GM18505 (cell line): ENCODE data around the gene TMEM200A.

Experiments used
- ATAC-seq: cut with Tn5 transposase; IDR thresholded peaks from one replicate; pipeline ENCODE4 v1.9.1; 2021; ENCODE audit not compliant: unreplicated experiment
- POLR2A ChIP-seq: IDR thresholded peaks from 4 replicates; pipeline ENCODE4 v1.6.1; 2011; ENCODE audit warnings: borderline replicate concordance; ENCODE audit not compliant: insufficient read depth, insufficient read length; ENCODE audit errors: extremely low read depth

TMEM200A gene

DNA sequence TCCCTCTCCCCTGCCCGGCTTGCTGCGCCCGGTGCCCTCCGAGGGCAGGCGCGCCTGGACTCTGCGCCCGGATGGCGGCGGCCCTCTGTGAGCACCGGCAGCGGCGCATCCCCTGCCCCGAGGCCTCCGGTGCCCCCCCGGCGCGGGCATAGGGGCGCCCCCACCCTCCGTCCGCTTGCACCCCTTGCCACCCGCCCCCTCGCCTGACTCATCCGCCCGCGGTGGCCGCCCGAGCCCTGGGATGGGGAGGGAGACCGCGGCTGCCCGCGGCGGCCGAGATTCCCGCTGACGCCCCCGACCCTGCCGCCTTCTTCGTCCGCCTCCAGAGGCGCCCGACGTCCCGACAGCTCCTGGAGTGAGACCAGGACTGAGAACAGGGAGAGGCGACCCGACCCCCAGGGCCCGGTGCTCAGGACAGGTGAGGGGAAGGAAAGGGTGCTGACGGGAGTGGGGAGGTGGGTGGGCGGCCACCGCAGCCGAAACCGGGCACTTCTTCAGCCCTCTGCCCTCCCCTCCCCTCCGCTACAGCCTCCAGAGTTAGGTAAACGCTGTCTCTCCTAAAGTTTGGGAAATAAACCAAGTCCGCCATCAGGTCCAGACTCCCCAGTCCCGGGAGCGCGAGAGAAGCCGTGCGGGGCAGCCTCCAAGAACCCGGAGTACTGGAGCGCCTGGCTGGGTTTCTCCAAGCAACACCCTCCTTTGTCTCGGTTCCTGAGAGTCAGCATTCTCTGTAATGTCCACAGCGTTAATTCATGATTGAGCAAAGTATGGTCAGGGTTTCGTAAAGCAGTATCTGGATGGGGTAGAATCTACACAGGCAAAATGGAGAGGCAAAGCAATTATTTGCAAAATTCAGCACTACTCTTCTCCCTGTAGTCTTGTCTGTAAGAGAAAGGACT, 539 bp downstream of the TMEM200A start:
- TF ChIP-seq POLR2A = no peak
- no peak for ATAC-seq

DNA sequence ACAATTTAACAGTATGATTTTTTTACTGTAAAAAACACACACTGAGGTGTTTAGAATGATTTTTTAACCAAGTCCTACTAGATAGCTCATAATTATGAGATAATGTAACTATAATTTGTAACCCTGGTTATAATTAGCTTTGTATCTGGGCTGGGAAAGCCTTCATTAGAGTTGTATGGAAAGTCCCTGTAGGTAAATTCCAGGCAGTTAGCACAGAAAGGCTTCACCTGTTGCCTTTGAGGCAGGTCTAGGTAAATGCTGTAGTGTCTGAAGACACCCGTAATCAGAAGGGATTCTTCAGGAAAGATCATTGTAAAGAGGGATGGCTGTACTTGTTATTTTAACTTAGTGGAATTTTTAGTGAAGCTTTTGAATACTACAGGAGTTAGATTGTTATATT, 1.9 kb downstream of the TMEM200A start:
- TF ChIP-seq POLR2A = no peak
- no peak for ATAC-seq

DNA sequence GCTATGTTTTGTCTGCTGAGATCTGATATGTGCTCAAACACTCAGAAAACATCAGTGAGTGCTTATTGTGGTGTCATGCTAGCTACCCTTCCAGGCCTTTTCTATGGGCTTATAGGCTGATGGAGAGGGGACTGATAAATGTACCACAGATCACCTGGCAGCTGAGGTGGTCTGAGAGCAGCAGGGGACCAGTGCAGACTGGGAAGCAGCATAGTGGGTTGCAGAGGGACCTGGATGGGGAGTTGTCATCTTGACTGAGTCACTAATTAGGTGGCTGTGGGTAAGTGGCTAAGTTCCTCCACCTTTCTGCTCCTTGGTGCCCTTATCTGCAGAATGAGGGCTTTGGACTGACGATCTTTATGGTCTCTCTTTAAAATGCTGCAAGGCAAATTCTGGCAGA, 2.8 kb downstream of the TMEM200A start:
- no peak for TF ChIP-seq POLR2A
- no peak for ATAC-seq

DNA sequence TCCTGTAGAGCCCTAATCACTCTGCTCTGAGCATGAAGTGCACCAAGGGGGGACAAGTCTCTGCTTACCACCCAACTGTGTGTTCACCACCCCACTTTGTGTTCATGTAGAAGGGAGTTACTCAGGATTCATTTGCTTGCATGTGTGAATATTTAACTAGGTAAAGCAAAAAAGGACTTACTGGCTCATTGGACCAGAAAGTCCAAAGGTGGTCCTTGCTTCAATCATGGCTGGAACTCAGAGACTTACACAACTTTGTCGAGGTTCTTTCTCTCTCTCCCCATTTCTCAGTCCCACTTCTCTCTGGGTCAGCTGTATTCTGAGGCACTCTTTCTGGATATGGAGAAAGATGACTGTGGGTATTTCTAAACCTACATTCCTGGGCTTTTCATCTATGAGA, 4.0 kb downstream of the TMEM200A start:
- no peak for ATAC-seq
- TF ChIP-seq POLR2A = no peak

DNA sequence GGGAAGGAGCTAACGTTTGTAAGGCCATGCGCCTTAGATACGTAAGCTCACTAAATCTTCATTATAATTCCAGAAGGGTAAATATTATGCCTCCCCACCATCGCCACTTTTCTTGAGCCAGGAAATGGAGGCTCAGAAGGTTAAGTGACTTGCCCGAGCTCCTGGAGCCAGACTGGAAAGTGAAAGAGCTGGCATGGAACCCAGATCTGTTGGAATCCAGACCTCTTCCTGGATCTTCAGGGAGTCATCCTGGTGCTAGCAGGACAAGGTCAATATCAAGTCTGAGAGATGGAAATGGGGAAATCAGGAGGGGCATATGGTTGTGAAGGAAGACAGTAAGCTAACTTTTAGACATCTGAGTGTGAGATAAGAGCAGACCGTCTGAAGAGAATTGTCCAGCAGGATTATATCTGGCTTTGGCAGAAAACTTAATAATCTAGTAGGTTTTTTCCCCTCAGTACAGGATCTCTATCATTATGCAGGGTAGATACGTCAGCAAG, 6.2 kb downstream of the TMEM200A start:
- TF ChIP-seq POLR2A = no peak
- ATAC-seq = no peak

DNA sequence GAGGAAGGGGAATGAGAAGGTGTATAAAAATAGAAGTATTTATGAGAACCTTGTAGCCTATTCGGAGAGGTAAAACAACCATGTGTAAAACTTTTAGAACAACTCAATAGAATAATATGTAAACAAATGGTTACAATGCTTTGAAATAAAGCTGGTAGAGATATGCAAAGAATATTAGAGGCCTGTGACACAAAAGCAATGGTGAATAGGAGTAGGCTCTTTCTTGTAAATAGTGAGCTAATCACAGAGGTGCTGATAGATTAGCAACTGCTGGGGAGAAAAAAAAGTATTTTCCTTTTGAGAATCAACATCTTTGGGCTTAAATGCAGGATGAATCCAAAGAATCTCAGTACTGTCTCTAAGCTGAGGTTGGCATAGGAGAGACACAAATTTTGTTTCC, 7.0 kb downstream of the TMEM200A start:
- TF ChIP-seq POLR2A = no peak
- no peak for ATAC-seq

DNA sequence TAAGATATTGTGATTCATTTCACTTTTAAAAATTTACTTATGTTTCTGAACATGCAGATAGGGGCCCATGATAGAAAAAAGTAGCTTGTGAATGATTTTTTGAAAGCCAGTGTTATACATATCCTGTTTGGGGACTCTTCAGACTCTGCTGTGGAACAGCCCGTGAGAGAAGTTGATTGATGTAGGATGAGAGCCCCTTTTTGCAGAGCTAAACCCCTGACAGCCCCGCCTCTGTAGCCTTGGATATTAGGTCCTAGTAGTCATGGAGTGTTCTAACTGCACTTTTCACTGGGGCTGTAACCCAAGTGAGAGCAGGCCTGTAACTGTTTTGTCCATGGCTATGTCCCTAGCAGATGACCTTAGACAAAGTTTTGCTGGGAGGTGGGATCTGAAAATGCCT, 8.2 kb downstream of the TMEM200A start:
- no peak for TF ChIP-seq POLR2A
- ATAC-seq = no peak

DNA sequence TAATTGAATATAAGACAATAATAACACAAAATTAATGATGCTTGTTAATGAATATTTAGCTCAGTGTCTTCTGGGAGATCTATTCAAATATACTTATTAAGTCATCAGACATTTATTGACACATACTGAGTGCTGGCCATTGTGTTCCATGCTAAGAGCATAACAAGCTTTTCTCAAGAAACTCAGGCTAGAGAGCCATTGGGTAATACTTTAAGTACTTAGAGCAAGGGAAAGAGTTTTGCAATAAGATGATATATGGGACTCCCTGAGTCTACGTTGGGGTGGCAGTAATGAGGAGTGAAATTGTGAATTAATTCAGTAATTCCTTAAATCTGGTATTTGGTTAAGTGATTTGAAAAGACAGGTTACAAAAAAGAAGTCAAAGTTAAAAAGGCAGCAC, 11.1 kb downstream of the TMEM200A start:
- no peak for TF ChIP-seq POLR2A
- ATAC-seq = no peak

DNA sequence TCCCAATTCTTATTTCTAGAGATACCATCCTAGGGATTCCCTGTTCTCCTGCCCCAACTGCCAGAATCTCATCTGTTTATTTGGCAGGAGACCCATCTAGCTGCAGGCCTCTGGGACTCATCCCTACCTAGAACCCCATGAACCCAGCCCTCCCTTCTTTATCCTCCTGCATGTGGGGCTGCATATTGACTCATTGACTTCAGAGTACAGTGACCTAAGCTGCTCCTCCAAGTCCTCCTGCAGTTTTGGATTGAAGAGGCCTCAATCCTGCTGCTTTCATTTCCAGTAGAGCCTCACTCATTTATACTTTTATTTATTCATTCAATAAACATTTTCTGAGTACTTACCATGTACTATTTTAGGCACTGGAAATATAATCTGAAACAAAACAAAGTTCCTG, 11.6 kb downstream of the TMEM200A start:
- no peak for ATAC-seq
- no peak for TF ChIP-seq POLR2A

DNA sequence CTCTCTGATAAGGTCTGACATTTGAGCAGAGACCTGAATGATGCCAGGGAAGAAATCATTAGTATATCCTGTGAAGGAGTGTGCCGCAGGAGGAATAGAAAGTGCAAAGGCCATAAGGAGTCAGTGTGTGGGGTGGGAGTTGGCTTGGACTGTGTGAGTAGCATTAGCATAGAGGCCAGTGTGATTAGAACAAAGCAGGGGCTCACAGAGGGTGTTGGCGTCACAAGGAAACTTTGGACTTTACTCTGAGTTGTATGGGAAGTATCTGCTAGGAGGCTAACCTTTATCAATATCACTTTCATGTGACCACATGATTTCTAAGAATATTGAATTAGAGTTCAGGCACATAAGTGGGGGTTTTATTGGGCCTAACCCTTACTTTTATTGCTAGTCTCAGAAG, 12.1 kb downstream of the TMEM200A start:
- ATAC-seq = no peak
- TF ChIP-seq POLR2A = no peak

DNA sequence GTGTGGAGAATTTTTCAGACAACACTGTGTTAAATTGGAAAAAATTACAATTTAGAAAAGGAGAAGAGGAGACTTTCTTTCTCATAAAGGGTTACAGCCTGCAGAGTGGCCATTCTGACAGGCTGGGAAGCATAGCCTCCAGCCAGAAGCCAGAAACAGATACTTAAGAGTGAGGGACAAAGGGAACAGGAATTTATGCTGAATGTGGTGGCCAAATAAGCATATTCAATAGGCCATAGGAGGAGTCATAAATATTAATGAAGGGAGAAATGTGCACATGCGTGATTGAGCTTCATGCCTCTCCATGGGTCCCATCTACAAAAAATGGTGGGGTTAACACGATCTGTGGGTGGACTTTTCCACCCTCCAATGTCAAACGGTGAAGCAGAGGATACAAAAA, 13.4 kb downstream of the TMEM200A start:
- no peak for TF ChIP-seq POLR2A
- ATAC-seq = no peak

DNA sequence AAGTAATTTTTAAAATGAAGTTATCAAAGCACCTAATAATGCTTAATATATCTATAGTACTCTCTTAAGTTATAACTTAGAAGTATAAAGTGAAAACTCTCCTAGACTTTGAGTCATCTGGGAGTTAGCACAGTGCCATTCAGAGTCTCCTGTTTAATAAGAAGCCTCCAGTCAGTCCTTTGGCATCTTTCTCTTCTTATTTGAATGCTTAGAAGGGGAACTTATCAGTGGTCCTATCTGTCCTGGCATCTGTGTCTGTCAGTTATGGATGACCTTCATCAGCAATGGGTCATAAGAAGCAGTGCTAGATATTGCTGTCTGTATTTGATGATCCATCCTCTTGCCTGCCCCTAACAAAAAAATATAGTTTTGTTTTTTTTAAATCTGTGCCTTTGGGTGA, 15.2 kb downstream of the TMEM200A start:
- no peak for TF ChIP-seq POLR2A
- no peak for ATAC-seq

DNA sequence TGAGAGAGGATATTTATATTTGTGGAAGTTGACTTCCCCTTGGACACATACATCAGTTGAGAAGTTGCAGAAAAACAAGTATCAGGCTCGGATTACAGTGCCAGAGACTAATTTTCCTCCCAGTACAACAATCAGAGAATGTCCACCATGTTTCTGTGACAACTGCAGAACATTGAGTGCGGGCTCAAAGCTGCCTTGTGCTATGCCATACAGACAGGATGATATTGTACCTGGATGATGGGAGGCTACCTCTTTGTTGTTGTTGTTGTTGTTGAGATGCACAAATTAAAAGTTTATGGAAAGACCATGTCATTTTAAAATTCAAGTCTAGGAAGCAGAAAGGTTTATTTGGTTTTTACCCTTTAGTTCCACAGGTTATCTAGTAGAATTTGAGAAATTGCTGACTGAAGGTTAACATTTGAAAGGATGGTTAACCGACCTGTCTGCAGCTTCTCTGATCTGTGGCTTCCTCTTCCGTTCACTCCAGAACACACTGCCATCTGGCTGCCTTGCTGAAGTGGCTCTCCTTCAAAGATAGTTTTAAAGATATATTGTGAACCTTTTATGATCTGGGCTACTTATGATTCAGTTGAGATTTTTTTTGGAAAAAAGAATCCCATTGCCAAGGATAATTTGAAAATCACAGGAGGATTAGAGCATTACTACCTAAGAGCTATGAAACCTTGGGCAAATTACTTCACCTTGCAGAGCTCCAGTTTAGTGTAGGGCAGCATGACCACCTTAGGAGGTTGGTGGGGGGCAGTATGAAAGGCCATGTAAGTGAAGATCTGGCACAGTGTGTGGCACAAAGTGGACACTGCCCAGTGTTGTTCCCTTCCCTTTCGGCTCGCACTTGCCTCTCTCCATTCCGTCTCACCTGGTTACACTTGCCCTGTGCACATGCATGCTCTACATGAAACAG, 15.9 kb downstream of the TMEM200A start:
- peak; percentile 52 for ATAC-seq
- TF ChIP-seq POLR2A = no peak
